NCI-H2029 (cell line): ENCODE data around the gene EPO.
A peak's percentile ranks its signal among the peaks of the same experiment; 100 is the strongest.

Source experiments
- DNase-seq: peaks from one replicate; lab custom pipeline; 2025; lab: John Stamatoyannopoulos, UW

EPO gene

GRCh38 chr7:100720279-100720670 lies at the start of gene EPO:
Gene EPO (plus strand): TSS chr7:100720468. CDS start chr7:100720981, 513 bp downstream.
- no peak for DNase-seq

- DNase-seq = no peak
These were observed 48.6 kb upstream of the EPO start for GRCh38 chr7:100671353-100672327.

- peak; percentile 97 for DNase-seq
These were observed 46.8 kb upstream of the EPO start, which contains the start of gene GNB2 for GRCh38 chr7:100673302-100673941. Gene GNB2 (plus strand): TSS chr7:100673740. CDS start chr7:100676266, 2,526 bp downstream.

GRCh38 chr7:100673942-100674410 lies 46.3 kb upstream of the EPO start:
- no peak for DNase-seq

- no peak for DNase-seq
These were observed 45.7 kb upstream of the EPO start for GRCh38 chr7:100674411-100675104.

- DNase-seq = no peak
These were observed 45.2 kb upstream of the EPO start for GRCh38 chr7:100675105-100675451.

GRCh38 chr7:100675581-100676350 lies 44.5 kb upstream of the EPO start:
- peak; percentile 39 for DNase-seq

GRCh38 chr7:100676501-100677306 lies 43.6 kb upstream of the EPO start:
- no peak for DNase-seq

GRCh38 chr7:100677308-100678267 lies 42.7 kb upstream of the EPO start:
- no peak for DNase-seq

GRCh38 chr7:100678291-100678984 lies 41.8 kb upstream of the EPO start:
- no peak for DNase-seq

- DNase-seq = no peak
These were observed 40.9 kb upstream of the EPO start for GRCh38 chr7:100679129-100679926.

GRCh38 chr7:100679927-100680575 lies 40.2 kb upstream of the EPO start:
- DNase-seq = no peak

- no peak for DNase-seq
These were observed 39.5 kb upstream of the EPO start for GRCh38 chr7:100680576-100681271.

GRCh38 chr7:100681491-100682227 lies 38.6 kb upstream of the EPO start:
- no peak for DNase-seq

GRCh38 chr7:100682228-100682741 lies 38.0 kb upstream of the EPO start:
- no peak for DNase-seq
